GM21526 (cell line): Measurements from ENCODE around the gene AGFG2.

Experiments used
- ATAC-seq: cut with Tn5 transposase; IDR thresholded peaks from one replicate; pipeline ENCODE4 v1.9.1; 2021; ENCODE audit warnings: moderate library complexity; ENCODE audit not compliant: unreplicated experiment, low FRiP score

Gene AGFG2

GRCh38 chr7:100606313-100606712, 67.3 kb downstream of the AGFG2 start:
- no peak for ATAC-seq

GRCh38 chr7:100607111-100607510, 68.1 kb downstream of the AGFG2 start:
- ATAC-seq: no peak

- no peak for ATAC-seq
Observed at GRCh38 chr7:100609958-100610357, 71.0 kb downstream of the AGFG2 start.

GRCh38 chr7:100611983-100612729, 73.2 kb downstream of the AGFG2 start, which contains the start of gene MOSPD3:
Gene MOSPD3, plus strand, starts transcription at chr7:100612540. Its CDS starts 252 bp downstream, at chr7:100612792.
- peak; percentile 82 for ATAC-seq

GRCh38 chr7:100612730-100613390, 73.9 kb downstream of the AGFG2 start:
- no peak for ATAC-seq

GRCh38 chr7:100613412-100614175, 74.6 kb downstream of the AGFG2 start:
- no peak for ATAC-seq

GRCh38 chr7:100614308-100614861, 75.4 kb downstream of the AGFG2 start:
- ATAC-seq: no peak
